HG03196 (cell line): ENCODE results near the gene DRC3.

Experiments
- ATAC-seq: cut with Tn5 transposase; IDR thresholded peaks from one replicate; pipeline ENCODE4 v1.9.1; 2021; ENCODE audit not compliant: unreplicated experiment

Gene DRC3

GRCh38 chr17:18017958-18018357, 45.3 kb downstream of the DRC3 start:
- no peak for ATAC-seq

DNA sequence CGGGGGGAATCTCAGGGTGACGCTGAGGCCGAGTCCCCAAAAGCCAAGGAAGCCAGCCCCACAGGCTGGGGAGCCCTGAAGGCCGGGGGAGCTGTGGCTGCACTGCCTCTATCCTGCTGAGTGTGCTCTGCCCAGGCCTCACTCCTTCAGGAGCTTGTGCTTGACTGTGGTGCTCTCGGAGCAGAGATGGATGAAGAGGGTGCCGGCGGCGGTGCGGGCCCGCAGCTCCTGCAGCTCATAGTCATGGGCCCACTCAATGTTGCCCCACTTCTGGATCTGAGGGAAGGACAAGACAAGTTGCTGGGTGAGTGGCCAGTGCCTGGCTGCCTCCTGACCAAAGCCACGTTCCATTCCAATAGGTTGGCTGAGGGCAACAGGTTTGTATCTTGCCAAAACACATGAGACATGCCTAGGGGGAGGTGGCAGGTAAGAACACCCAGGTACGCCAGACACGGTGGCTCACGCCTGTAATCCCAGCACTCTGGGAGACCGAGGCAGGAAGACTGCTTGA, 45.8 kb downstream of the DRC3 start:
- no peak for ATAC-seq

DNA sequence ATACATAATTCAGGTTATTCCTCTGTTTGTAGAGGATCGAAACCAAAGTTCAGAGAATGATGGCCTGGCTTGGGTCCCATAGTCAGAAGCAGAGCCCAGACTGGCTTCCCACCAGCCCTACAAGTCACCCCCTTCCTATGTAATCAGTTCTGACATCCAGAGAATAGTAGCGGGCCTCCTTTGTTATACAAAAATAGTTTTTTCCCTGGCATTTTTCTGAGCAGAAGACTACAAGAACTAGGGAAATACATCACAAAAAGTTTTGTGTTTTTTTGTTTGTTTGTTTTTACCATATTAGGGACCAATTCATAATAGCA, 47.1 kb downstream of the DRC3 start:
- ATAC-seq, result no peak

DNA sequence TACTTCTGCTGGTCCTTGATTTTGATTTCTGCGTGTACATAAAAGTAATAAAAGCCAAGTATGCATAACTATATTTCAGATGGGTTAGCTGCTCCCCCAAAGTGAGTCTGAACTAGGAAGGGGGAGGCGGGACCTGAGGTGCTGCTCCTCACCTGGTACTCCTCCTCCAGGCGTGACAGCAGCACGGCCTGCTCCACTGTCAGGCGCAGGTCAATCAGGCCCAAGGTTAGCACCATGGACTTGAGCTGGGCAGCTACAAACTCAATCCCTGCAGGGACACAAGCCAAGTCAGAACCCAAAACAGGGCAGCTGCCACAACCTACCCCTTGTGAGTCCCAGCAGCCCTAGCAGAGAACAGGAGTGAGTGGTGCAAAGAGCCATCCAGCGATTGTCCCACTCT, 48.3 kb downstream of the DRC3 start:
- ATAC-seq, result no peak

DNA sequence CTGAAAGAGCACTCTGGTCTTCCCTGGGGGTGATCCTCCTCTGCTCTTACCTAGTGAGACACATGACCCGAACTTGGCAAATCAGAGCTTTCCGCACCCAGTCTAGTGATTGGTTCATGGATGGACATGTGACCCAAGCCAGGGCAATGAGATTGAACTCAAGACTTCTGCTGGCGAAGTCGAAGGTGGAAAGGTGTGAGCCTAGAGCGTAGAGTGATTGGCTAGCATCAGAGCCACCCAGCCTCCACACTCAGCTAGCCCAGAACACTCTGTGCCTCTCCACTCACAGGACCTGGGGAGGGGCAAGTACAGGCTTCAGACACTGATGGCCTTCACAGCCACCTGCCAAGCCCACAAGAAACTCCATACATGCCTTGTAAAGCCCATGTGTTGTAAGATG, 48.7 kb downstream of the DRC3 start:
- ATAC-seq, result no peak

DNA sequence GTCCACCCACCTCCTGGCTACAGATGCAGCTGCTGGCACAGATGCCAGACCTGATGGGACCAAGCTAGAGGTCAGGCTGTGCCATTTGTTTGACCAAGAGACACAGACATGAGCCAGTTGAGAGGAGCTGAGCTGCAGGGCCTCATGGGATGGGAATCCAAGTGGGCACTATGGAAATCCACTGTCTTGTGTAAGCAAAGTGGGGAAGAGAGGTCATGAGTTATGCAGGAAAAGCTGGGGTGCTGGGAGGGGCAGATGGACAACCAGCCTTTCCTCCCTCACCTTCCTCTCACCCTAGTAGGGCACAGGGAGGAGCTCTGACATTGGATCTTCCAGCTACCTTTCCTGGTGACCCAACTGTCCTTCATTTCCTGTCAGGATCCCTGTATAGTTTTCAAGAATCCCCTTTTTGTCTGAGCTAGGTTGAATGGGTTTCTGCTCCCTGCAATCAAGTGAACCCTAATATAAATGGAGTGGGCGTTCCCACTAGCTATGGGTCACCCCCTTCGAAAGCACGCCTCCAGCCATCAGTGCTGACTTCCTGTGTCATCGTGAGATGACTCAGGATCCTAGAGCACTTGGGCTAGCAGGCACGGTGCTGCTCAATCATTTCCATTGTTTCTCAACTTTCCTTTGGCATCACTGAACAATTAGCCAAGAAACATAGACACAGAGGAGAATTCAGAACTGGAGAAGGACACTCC, 52.7 kb downstream of the DRC3 start:
- no peak for ATAC-seq

GRCh38 chr17:18025945-18026776, 53.5 kb downstream of the DRC3 start:
- ATAC-seq, result no peak

DNA sequence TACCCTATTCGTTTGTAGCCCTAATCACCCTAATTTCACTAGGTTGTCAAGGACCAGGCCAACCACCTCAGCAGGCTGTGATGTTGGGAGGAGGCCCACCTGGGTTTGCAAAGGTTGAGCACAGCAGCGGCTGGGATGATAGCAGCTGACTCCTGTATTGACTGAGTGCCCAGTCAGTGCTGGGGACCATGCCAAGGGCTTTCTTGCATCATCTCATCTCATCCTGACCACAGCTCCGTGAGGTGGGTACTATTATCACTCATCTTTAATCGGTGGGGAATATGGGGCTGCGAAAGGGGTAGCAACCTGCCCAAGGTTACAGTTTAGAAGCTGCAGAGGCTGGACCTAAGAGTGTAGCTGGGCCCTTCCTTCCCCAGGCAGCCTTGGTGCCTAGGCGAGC, 54.6 kb downstream of the DRC3 start:
- ATAC-seq, result no peak

DNA sequence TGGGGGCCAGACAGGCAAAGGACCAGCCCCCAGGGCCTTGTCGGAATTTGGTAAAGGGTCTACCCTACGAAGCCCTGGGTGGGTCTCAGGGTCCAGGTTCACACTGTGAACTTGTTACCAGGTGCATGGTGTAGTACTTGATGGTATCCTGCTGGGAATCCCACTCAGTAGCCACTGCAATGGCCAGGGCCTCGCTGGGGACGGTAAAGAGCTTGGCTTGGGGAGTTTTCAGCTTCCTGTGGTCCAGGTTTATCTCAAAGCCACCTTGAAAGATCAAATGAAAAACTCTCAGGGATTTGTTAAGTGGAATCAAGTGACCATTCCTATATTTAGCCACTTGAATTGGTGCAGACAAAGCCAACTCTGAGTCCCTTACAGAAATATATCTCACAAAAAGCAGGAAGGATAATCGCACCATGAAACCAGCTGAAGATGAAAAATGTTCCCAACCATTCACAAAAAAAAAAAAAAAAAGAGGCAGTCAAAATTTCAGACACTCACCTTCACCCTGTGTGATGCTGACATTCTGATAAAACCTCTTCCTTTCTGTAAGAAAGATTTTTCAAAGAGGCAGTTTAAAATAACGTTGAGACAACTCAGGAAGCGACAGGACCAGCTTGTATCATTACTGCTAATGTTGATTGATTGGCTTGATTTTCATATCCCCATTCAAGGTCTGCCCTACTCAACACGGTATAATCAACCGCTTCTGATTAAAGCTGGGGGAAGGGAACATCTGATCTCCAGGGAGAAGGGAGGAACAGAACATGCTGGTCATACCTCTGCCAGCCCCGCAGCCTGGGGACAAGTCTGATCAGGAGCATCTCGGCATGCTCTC, 55.7 kb downstream of the DRC3 start:
- no peak for ATAC-seq

- no peak for ATAC-seq
Measured at GRCh38 chr17:18028952-18029540, 56.4 kb downstream of the DRC3 start.

GRCh38 chr17:18031955-18032354, 59.3 kb downstream of the DRC3 start:
- ATAC-seq, result no peak

- peak; percentile 49 for ATAC-seq
Measured at GRCh38 chr17:18033442-18034099, 60.9 kb downstream of the DRC3 start.

GRCh38 chr17:18035704-18036103, 63.0 kb downstream of the DRC3 start:
- no peak for ATAC-seq

DNA sequence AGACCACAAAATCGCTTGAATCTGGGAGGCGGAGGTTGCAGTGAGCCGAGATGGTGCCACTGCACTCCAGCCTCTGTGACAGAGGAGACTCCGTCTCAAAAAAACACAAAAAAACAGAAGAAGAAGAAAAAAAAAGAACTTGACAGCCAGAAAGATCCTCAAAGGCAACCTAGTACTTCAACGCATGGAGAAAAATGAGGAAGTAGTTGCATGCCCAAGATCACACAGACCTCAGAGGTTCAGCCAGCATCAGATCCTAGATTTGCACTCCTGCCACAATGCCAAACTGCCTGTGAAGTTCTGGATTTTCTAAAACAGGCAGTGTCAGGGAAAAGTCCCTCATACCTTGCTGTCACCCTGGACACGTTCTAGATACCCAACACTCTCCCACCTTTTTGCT, 64.8 kb downstream of the DRC3 start:
- no peak for ATAC-seq

- no peak for ATAC-seq
Measured at GRCh38 chr17:18038149-18038850, 65.6 kb downstream of the DRC3 start.

- peak; percentile 90 for ATAC-seq
Measured at GRCh38 chr17:18038861-18039534, 66.3 kb downstream of the DRC3 start, which contains the start of the genes ATPAF2 and GID4. Gene ATPAF2 (minus strand): TSS chr17:18039168. CDS start chr17:18039013, 155 bp downstream. Gene GID4 (plus strand): TSS chr17:18039408. CDS start chr17:18039465, 57 bp downstream.

DNA sequence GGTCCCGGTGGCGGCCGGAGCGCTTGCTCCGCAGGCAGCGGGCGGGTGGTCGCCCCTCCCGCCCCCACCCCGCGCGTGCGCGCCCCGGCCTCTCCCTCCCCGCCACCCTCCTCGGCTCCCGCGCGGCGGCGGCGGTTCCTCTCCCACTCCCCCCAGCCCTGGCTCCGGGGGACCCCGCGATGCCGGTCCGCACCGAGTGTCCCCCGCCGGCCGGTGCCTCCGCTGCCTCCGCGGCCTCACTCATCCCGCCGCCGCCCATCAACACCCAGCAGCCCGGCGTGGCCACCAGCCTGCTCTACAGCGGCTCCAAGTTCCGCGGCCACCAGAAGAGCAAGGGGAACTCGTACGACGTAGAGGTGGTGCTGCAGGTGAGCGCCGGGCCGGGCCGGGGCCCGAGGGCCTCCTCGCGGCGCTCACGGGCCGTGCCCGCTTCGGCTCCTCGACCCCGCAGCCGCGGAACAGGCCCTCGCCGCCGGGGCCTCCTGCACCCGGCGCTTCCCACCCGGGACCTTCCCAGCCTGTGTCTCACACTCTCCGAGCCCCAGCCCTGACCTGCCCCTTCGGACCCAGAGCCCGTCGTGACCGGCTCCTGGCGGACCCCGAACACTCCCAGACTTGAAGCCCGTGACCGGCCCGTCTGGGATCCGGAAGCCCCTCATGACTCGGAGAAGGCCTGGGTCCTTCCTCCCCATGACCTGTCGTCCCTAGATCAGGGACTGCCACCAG, 67.0 kb downstream of the DRC3 start:
- ATAC-seq, result peak; percentile 21

- ATAC-seq, result no peak
Measured at GRCh38 chr17:18040261-18040858, 67.7 kb downstream of the DRC3 start.
